GM23338 (cell line): ENCODE results near the gene ISCA1. TPM values are rescaled to one million over a fixed set of nuclear protein-coding genes. Genes with fewer than 3 reads are reported as not detected.

Experiments used
- ATAC-seq: fragments of 200-7000 bp; cut with Tn5 transposase; 3 replicates; pipeline ENCODE4 v1.9.1; 2020
- DNase-seq: peaks from one replicate; pipeline ENCODE4 v3.0.0-alpha.2; 2015; ENCODE audit warnings: low spot score
- H2AFZ ChIP-seq: fragments of 200-600 bp; sonication (generic); 2 replicates; pipeline ENCODE4 v1.8.0; 2016; ENCODE audit warnings: antibody characterized with exemption, mild to moderate bottlenecking, moderate library complexity
- H3F3A ChIP-seq: fragments of 200-600 bp; sonication (generic); replicated peaks from 2 replicates; pipeline ENCODE4 v1.8.0; 2017; ENCODE audit warnings: antibody characterized with exemption, mixed run types, low read depth
- H3K27ac ChIP-seq: fragments of 200-600 bp; sonication (generic); 2 replicates; pipeline ENCODE4 v1.6.1; 2016; ENCODE audit warnings: low read depth
- H3K27me3 ChIP-seq: fragments of 200-600 bp; sonication (generic); 2 replicates; pipeline ENCODE4 v1.8.0; 2016; ENCODE audit warnings: mild to moderate bottlenecking, mixed run types, moderate library complexity; ENCODE audit not compliant: insufficient read depth
- H3K36me3 ChIP-seq: fragments of 200-600 bp; sonication (generic); 2 replicates; pipeline ENCODE4 v1.8.0; 2016; ENCODE audit warnings: mild to moderate bottlenecking; ENCODE audit not compliant: insufficient read depth
- H3K4me1 ChIP-seq: fragments of 200-600 bp; sonication (generic); 2 replicates; pipeline ENCODE4 v1.8.0; 2016; ENCODE audit warnings: mild to moderate bottlenecking, moderate library complexity; ENCODE audit not compliant: insufficient read depth
- H3K4me2 ChIP-seq: fragments of 200-600 bp; sonication (generic); 2 replicates; pipeline ENCODE4 v1.7.1; 2017; ENCODE audit warnings: mixed run types
- H3K4me3 ChIP-seq: fragments of 200-600 bp; sonication (generic); 2 replicates; pipeline ENCODE4 v1.6.1; 2016; ENCODE audit warnings: mixed run types
- H3K79me2 ChIP-seq: fragments of 200-600 bp; sonication (generic); replicated peaks from 2 replicates; pipeline ENCODE4 v1.8.0; 2017; ENCODE audit warnings: mild to moderate bottlenecking; ENCODE audit not compliant: insufficient read depth
- H3K9me2 ChIP-seq: fragments of 200-600 bp; sonication (generic); 2 replicates; pipeline ENCODE4 v1.8.0; 2017; ENCODE audit not compliant: insufficient read depth
- H4K20me1 ChIP-seq: fragments of 200-600 bp; sonication (generic); replicated peaks from 2 replicates; pipeline ENCODE4 v1.8.0; 2017; ENCODE audit warnings: mild to moderate bottlenecking; ENCODE audit not compliant: insufficient read depth
- H3K27ac Mint-ChIP-seq: 2 replicates; pipeline ENCODE4 v1.8.0; 2020; ENCODE audit warnings: inconsistent platforms, mild to moderate bottlenecking, moderate library complexity, mixed read lengths
- H3K27me3 Mint-ChIP-seq: 3 replicates; pipeline ENCODE4 v1.8.0; 2022; ENCODE audit warnings: low read depth, mild to moderate bottlenecking, moderate library complexity, mixed read lengths, inconsistent platforms; ENCODE audit not compliant: insufficient read depth, poor library complexity
- H3K36me3 Mint-ChIP-seq: 3 replicates; pipeline ENCODE4 v1.8.0; 2021; ENCODE audit warnings: low read depth, mild to moderate bottlenecking, inconsistent platforms, moderate library complexity, mixed read lengths
- H3K4me1 Mint-ChIP-seq: 3 replicates; pipeline ENCODE4 v1.8.0; 2020; ENCODE audit warnings: mild to moderate bottlenecking, inconsistent platforms, mixed read lengths
- H3K4me3 Mint-ChIP-seq: 3 replicates; pipeline ENCODE4 v1.8.0; 2021; ENCODE audit warnings: moderate library complexity, mild to moderate bottlenecking, inconsistent platforms, mixed read lengths
- H3K9me3 Mint-ChIP-seq: 3 replicates; pipeline ENCODE4 v1.8.0; 2020; ENCODE audit warnings: moderate library complexity, mild to moderate bottlenecking, inconsistent platforms, mixed read lengths
- CREB1 ChIP-seq: fragments of 250-450 bp; sonication (Bioruptor Pico); IDR thresholded peaks from 2 replicates; pipeline ENCODE4 v1.5.0; 2020; ENCODE audit warnings: low read depth, mild to moderate bottlenecking, moderate library complexity
- CTCF ChIP-seq, 2 experiments: fragments of 200-600 bp in 1 of 2; sonication (generic) in 1 of 2; conservative IDR thresholded peaks; 2 replicates each; pipeline versions ENCODE4 v1.5.1 to v1.6.1; 2016 to 2017; ENCODE audit warnings: antibody characterized with exemption in 2 of 2, low read depth in 2 of 2, mild to moderate bottlenecking in 2 of 2, moderate library complexity in 1 of 2
- EZH2phosphoT487 ChIP-seq: fragments of 200-600 bp; sonication (generic); IDR thresholded peaks from one replicate; pipeline ENCODE4 v1.8.1; 2018; ENCODE audit warnings: antibody characterized with exemption; ENCODE audit not compliant: unreplicated experiment
- POLR2AphosphoS5 ChIP-seq: IDR thresholded peaks from 2 replicates; pipeline ENCODE4 v1.6.1; 2016; ENCODE audit warnings: antibody characterized with exemption, low read depth
- REST ChIP-seq: IDR thresholded peaks from one replicate; pipeline ENCODE4 v1.6.1; 2018; ENCODE audit warnings: antibody characterized with exemption; ENCODE audit not compliant: unreplicated experiment
- polyA plus RNA-seq: library from polyadenylated mRNA; unstranded; fragments of >200 nt; fragmentation: Nextera tagmentation; extraction: Ambion mirVana; gene quantifications from 2 replicates; pipeline ENCODE4 v1.2.1, GENCODE V29; 2016
- total RNA-seq: library from RNA; depleted of rRNA; stranded (reverse); fragments of >200 nt; shearing (Covaris generic); gene quantifications from 2 replicates; pipeline ENCODE4 v1.2.3, GENCODE V29; 2014

Gene ISCA1
- total and polyA plus RNA-seq, 2 experiments from 2014 or later, result 54.9 to 61.0 TPM

DNA sequence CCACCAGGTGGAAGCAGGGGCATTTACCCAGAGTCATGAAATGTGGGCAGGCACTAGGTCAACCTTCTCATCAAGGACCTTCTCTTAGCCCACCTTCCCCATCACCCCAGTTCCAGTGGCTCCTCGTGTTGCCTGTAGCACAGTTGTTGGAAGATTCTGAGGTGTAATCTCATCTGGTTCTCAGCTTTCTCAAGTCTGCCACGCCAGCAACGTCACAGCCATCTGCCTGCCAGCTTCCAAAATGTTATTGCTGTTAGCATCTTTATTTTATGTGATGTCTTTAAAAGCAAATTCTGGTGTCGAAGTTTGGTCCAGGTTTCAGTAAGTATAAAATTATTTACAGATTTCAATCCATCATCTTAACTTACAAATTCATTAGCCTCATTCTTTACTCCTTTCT lies 33.6 kb downstream of the ISCA1 start:
- Mint-ChIP-seq H3K4me3 (no peak overlapping the region), H3K9me3 (peaks cover 23% of the 10 kb centered on the region), H3K27ac (no peak overlapping the region), H3K36me3 (peaks cover 8% of the 10 kb centered on the region; the same call in 2 of the 3 replicates), H3K27me3 (peaks cover 3% of the 10 kb centered on the region), H3K4me1 (no peaks in the 10 kb centered on the region; the same call in 2 of the 3 replicates)
- DNase-seq (no peak), ATAC-seq (no peak)
- Histone ChIP-seq H3K79me2 (no peaks in the 10 kb centered on the region), H3K27ac (no peak overlapping the region), H2AFZ (no peak overlapping the region), H4K20me1 (no peaks in the 10 kb centered on the region), H3K36me3 (peaks cover 9% of the 10 kb centered on the region; the same call in 1 of the 2 replicates), H3K4me2 (no peak overlapping the region), H3K4me3 (no peak overlapping the region), H3F3A (no peaks in the 10 kb centered on the region), H3K9me2 (no peaks in the 10 kb centered on the region), H3K27me3 (no peaks in the 10 kb centered on the region), H3K4me1 (peaks cover 4% of the 10 kb centered on the region; the same call in 1 of the 2 replicates)
- no peak for TF ChIP-seq EZH2phosphoT487
- TF ChIP-seq CREB1 (CRISPR knock-in tag), result no peak
- TF ChIP-seq REST, result no peak

GRCh38 chr9:86246752-86247161 lies 35.6 kb downstream of the ISCA1 start:
- Histone ChIP-seq H3K79me2 (no peaks in the 10 kb centered on the region), H4K20me1 (no peaks in the 10 kb centered on the region), H3K4me2 (0 out of 2 replicates have a peak overlapping the region, but pooled peaks have one; percentile 12), H3K4me3 (no peak overlapping the region), H3K4me1 (peaks cover 4% of the 10 kb centered on the region; the same call in 1 of the 2 replicates), H2AFZ (0 out of 2 replicates have a peak overlapping the region, but pooled peaks have one; percentile 45), H3K27ac (no peak overlapping the region), H3F3A (no peaks in the 10 kb centered on the region), H3K9me2 (no peaks in the 10 kb centered on the region), H3K27me3 (no peaks in the 10 kb centered on the region), H3K36me3 (no peaks in the 10 kb centered on the region)
- ATAC-seq (peak; percentile 91), DNase-seq (peak; percentile 58)
- peaks cover 2% of the 10 kb centered on the region; the same call in 2 of the 3 replicates for H3K4me1 Mint-ChIP-seq
- peaks cover 3% of the 10 kb centered on the region; the same call in 2 of the 3 replicates for H3K36me3 Mint-ChIP-seq
- peaks cover 3% of the 10 kb centered on the region for H3K27me3 Mint-ChIP-seq
- no peak overlapping the region for H3K4me3 Mint-ChIP-seq
- H3K9me3 Mint-ChIP-seq, result peaks cover 4% of the 10 kb centered on the region
- TF ChIP-seq POLR2AphosphoS5 (no peak), CTCF (conservative IDR thresholded peaks at IDR 0.05; ENCODE audit: low read depth in 2 of 2) (peak; percentile 21 to 63)
- H3K27ac Mint-ChIP-seq, result no peak overlapping the region
